Stimulated activated CD4-positive, alpha-beta T cell treated with anti-CD3 and anti-CD28 coated beads, Interleukin-1b, Interleukin-23, amount 100 ng/mL, for 24 hours (primary cell): Measurements from ENCODE around the gene ARHGAP31.

Experiments
- DNase-seq, 4 experiments: peaks; one replicate each; pipeline ENCODE4 v3.0.0-alpha.2; 2020; ENCODE audit warnings: low read depth in 4 of 4, low spot score in 1 of 4

The ARHGAP31 gene

DNA sequence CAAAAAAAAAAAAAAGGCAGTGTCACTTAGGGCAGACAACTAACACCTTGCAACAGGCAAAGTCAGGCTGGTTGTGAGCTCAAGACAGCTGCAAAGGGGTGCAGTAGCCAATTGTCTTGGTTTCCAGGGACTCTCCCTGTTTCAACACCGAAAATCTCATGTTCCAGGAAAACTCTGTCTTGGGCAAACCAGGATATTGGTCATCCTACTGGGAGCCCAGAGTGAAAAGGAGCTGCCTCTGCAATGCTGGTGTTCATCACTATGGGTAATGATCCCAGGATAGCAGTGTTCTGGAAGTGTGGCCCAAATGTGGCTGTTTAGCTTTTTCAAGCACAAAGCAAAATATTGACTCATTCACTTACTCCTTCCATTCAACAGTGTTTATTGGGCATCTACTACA is 82.6 kb downstream of the ARHGAP31 start:
- no peak for DNase-seq

DNA sequence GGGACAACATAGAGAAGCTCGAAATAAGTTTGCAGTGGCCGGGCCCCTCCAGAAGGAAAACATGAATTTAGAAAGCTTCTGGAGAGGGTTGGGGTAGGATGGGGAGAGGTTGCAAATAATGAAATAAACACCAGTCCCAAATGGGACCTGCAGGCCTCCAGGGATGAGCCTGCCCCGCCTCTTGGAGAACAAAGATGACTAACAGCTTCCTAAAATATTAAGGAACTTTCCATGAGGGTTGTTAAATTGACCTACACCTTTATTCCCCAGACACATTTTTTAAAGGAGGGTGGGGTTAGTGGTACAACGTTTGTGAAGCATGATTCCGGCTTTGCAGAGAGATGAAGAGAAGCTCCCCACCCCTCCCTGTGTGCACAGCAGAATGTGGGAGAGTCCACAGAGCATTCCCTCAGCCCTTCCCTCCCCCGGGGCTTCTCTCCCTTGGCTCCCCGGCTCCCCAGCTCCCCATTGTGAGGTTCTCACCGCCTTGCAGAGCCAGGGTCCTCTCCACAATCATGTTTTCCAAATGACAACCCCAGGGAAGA is 84.1 kb downstream of the ARHGAP31 start:
- DNase-seq = no peak

GRCh38 chr3:119380697-119381096 is 86.5 kb downstream of the ARHGAP31 start:
- DNase-seq = no peak

DNA sequence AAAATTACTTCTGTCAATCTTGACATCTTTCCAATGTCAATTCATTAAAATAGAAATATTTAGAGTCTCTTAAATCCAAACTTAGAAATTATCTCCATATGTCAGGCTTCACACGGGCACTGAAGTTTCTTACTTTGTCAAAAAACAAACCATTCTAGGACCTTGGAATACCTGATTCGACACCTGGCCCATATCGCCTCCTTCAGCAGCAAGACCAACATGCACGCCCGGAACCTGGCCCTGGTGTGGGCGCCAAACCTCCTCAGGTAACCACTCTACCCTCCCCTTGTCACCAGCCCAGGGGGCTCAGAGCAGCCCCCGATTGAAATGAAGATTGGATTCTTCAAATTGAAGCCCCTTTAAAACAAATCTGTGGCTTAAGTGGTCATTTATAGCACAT is 88.0 kb downstream of the ARHGAP31 start:
- DNase-seq = no peak

GRCh38 chr3:119388577-119388976 is 94.4 kb downstream of the ARHGAP31 start:
- DNase-seq = no peak

- DNase-seq = no peak
Observed at GRCh38 chr3:119395923-119396358, 101.8 kb downstream of the ARHGAP31 start.

GRCh38 chr3:119396870-119397269 is 102.7 kb downstream of the ARHGAP31 start:
- DNase-seq = no peak

- no peak for DNase-seq
Observed at GRCh38 chr3:119400466-119400865, 106.3 kb downstream of the ARHGAP31 start.

- DNase-seq = no peak
Observed at GRCh38 chr3:119401069-119401468, 106.9 kb downstream of the ARHGAP31 start.

DNA sequence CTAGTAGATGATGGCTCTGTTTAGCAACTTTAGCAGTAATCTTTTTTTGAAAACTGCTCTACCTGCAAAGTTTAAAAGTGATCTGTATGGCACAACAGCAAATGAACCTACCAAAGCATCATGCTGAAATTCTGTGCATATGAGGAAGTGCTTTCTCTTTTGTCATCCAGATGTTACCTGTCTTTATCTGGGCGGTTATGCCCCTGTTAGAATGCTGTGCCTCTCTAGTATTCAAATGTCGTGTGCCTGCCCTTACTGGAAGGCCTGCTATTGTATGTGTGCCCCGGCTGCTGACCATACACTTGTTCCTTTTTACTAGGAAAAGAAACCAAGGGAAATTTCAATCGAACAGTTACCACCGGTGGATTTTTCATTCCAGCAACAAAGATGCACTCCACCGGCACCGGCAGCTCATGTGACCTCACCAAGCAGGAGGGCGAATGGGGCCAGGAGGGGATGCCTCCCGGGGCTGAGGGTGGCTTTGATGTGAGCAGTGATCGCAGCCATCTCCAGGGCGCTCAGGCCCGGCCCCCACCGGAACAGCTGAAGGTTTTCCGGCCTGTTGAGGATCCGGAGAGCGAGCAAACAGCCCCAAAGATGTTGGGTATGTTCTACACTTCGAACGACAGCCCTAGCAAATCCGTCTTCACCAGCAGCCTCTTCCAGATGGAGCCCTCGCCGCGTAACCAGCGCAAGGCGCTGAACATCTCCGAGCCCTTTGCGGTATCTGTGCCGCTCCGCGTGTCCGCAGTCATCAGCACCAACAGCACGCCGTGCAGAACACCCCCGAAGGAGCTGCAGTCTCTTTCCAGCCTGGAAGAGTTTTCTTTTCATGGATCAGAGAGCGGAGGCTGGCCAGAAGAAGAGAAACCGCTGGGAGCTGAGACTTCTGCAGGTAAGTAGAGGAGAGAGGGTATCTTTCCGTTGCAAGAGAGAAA is 107.6 kb downstream of the ARHGAP31 start:
- DNase-seq = no peak

DNA sequence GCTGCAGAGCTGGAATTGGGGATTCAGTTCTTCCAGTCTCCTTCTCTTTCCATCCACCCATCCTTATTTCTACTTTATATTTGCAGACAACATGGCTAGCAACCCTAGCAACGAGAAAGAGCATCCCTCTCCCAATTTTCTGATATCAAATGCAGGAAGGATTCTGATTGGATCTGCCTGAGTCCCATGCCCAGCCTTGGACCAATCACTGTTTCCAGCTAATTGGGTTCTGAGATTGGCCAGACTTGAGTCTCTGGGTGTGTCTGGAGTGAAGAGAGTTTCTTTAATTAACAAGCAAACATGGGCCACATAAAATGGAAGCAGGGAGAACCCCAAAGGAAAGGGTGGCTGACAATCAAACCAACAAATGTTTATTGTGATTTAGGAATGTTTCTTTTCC is 108.6 kb downstream of the ARHGAP31 start:
- no peak for DNase-seq

DNA sequence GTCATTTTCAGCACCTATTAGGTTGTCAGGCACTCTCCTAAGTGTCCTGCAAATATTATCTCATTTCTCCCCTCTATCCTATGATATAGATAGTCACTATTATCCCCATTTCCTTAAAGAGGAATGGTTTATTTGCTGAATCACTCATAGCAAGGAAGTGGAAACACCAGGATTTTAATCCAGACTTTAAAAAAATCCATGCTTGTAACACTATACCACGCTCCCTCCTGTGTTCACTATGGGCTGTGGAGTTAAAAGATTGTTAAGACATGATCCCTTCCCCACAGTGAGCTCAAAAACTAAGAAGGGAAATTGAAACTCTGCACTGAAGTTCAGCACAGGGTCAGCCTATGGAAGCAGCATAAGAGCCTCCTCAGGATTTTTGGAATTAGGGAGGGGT is 109.0 kb downstream of the ARHGAP31 start:
- DNase-seq = no peak

DNA sequence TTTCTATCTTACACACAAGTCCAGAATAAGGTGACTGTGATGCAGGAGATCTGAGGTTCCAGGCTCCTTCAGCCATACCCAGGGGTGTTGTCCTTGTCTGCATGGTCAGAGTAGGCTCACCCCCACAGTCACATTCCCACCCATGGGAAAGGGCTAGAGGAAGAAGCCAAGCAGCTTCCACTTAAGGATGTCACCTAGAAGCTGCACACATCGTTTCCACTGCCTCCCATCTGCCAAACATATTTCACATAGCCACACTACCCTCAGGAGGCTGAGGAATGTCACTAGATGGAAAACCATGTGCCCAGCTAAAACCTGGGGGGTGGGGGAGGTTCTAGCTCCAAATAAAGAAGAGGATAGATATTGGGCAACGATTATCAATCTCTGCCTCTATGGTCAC is 111.1 kb downstream of the ARHGAP31 start:
- no peak for DNase-seq

DNA sequence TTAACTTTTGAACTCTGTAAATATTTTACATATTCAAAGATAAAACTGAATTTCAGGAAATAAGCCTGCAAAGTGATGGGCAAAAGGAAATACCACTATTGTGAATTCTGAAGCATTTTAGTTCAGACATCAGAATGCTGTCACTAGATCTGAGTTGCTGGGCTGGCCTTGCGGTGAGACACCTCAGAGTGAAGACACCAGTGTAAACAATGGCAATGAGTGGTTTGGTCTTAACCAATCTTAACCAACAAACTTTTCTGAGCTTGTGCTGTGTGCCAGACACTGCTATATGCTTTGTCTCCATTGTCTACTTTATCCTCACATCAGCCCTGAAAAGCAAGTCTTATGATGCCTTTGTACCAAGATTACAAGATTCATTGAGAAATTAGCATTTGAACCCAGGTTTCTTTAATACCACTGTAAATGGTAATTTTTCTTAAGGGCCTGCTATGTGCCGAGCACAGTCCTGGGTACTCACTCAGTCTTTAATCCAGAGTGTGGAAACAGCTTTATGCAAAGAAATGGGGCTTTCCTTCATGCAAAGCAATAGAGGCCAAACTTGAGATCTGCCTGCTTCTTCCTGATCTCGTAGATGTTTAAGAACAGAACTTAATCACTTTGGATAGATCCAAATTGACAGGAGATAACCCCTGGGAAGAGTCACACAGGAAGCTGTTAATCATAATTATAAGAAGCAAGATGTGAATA is 114.2 kb downstream of the ARHGAP31 start:
- DNase-seq = no peak

GRCh38 chr3:119409844-119410243 is 115.7 kb downstream of the ARHGAP31 start:
- no peak for DNase-seq

- no peak for DNase-seq
Observed at GRCh38 chr3:119413603-119414280, 119.6 kb downstream of the ARHGAP31 start.

GRCh38 chr3:119416873-119417272 is 122.7 kb downstream of the ARHGAP31 start:
- DNase-seq = no peak

DNA sequence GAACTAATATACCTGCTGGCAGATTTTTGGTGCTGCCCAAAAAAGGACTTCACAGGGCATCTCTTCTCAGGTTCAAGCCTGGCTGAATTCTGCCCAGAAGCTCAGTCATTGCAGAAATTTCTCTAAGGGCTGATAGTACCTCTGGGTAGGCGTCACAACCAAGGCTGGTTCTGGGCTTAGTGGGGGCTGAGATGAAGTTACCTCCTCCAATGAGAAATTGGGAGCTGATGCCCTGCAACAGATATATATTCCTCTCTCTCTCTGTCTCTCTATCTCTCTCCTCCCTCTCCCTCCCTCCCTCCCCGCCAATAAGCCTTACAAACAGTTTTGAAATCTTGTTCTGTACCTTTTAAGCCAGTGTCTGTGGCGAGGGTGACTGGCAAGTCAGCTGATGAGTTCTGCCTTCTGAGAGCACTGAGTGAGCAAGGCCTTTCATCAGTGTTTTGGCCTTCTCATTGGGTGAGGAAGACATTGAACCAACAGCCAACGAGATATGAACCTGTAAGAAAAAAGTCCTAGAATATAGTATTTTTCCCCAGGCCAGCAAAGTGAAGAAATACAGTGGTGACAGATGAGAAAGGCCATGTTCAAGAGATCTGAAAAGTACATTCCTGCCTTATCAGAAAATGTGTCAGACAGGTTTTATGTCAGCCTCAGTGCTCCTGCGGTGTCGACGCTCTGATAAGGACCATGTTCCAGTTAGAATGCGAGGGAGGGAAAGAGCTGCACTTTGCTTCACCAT is 123.8 kb downstream of the ARHGAP31 start:
- DNase-seq = no peak

- DNase-seq = no peak
Observed at GRCh38 chr3:119418641-119419040, 124.5 kb downstream of the ARHGAP31 start.

- no peak for DNase-seq
Observed at GRCh38 chr3:119420196-119420595, 126.0 kb downstream of the ARHGAP31 start.

DNA sequence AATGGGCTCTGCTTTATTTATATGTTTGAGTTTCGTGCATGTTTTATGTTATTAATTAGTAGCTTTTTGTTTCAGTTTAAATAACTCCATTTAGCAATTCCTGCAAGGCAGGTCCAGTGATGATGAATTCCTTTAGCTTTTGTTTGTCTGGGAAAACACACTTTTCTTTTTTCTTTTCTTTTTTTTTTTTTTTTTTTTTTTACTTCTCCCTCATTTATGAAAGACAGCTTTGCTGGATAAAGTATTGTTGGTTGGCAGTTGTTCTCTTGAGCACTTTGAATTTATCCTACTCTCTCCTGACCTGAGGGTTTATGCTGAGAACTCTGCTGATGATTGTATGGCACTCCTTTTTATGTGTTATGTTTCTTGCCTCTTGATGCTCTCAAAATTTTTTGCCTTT is 133.5 kb downstream of the ARHGAP31 start:
- DNase-seq = no peak
